Neural cell (in vitro differentiated cells): ENCODE results near the gene IFI16.

ENCODE experiments used
- EP300 ChIP-seq: fragments of 450-650 bp; conservative IDR thresholded peaks from 2 replicates; pipeline ENCODE4 v1.6.1; 2014; ENCODE audit warnings: antibody characterized with exemption, mild to moderate bottlenecking, moderate library complexity; ENCODE audit not compliant: poor library complexity, severe bottlenecking
- EZH2 ChIP-seq: fragments of 200-600, 300-800 bp; shearing (Covaris generic), sonication (generic); IDR thresholded peaks from 2 replicates; pipeline ENCODE4 v1.6.1; 2014; ENCODE audit warnings: antibody characterized with exemption, low read length, borderline replicate concordance, mild to moderate bottlenecking; ENCODE audit not compliant: insufficient read depth, poor library complexity, severe bottlenecking
- MXI1 ChIP-seq: fragments of 450-650 bp; conservative IDR thresholded peaks from 2 replicates; pipeline ENCODE4 v1.6.1; 2014; ENCODE audit warnings: antibody characterized with exemption, mild to moderate bottlenecking; ENCODE audit not compliant: poor library complexity, severe bottlenecking
- POLR2AphosphoS5 ChIP-seq: IDR thresholded peaks from 2 replicates; pipeline ENCODE4 v1.6.1; 2012
- RAD21 ChIP-seq: fragments of 450-650 bp; conservative IDR thresholded peaks from 2 replicates; pipeline ENCODE4 v1.6.1; 2014; ENCODE audit warnings: antibody characterized with exemption, mild to moderate bottlenecking, moderate library complexity
- SMC3 ChIP-seq: fragments of 450-650 bp; conservative IDR thresholded peaks from 2 replicates; pipeline ENCODE4 v1.6.1; 2014; ENCODE audit warnings: antibody characterized with exemption, mild to moderate bottlenecking, moderate library complexity; ENCODE audit not compliant: poor library complexity
- TAF1 ChIP-seq: IDR thresholded peaks from 2 replicates; pipeline ENCODE4 v1.6.1; 2012; ENCODE audit warnings: low read depth
- TF ChIP-seq, protein P1 (sequence below): fragments of 450-650 bp; IDR thresholded peaks from 2 replicates; pipeline ENCODE4 v1.5.1; 2014; ENCODE audit warnings: antibody characterized with exemption, mild to moderate bottlenecking, moderate library complexity; ENCODE audit not compliant: poor library complexity, severe bottlenecking
- TF ChIP-seq, protein P2 (sequence below): IDR thresholded peaks from 2 replicates; pipeline ENCODE4 v1.6.1; 2012; ENCODE audit warnings: borderline replicate concordance

DNA sequence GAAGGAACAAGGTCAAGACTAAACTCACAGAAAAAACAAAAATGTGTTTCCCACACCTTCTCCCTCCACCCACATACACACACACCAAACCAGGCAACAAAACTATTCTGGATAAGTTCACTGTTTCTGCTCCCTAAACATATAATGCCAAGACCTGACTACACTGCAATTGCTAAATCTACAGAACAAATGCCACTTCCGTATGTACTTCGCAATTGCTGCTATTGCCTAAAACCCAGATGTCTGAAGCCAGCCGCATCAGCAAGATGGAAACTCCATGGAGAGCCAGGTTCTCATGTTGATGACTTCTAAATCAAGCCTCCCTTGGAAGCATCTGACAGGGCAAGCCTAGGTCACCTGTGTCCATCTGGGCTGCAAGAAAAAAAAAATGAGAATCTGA is 75.2 kb downstream of the IFI16 start:
- TF ChIP-seq, protein P1, sequence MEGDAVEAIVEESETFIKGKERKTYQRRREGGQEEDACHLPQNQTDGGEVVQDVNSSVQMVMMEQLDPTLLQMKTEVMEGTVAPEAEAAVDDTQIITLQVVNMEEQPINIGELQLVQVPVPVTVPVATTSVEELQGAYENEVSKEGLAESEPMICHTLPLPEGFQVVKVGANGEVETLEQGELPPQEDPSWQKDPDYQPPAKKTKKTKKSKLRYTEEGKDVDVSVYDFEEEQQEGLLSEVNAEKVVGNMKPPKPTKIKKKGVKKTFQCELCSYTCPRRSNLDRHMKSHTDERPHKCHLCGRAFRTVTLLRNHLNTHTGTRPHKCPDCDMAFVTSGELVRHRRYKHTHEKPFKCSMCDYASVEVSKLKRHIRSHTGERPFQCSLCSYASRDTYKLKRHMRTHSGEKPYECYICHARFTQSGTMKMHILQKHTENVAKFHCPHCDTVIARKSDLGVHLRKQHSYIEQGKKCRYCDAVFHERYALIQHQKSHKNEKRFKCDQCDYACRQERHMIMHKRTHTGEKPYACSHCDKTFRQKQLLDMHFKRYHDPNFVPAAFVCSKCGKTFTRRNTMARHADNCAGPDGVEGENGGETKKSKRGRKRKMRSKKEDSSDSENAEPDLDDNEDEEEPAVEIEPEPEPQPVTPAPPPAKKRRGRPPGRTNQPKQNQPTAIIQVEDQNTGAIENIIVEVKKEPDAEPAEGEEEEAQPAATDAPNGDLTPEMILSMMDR: no peak
- no peak for TF ChIP-seq POLR2AphosphoS5
- TF ChIP-seq, protein P2, sequence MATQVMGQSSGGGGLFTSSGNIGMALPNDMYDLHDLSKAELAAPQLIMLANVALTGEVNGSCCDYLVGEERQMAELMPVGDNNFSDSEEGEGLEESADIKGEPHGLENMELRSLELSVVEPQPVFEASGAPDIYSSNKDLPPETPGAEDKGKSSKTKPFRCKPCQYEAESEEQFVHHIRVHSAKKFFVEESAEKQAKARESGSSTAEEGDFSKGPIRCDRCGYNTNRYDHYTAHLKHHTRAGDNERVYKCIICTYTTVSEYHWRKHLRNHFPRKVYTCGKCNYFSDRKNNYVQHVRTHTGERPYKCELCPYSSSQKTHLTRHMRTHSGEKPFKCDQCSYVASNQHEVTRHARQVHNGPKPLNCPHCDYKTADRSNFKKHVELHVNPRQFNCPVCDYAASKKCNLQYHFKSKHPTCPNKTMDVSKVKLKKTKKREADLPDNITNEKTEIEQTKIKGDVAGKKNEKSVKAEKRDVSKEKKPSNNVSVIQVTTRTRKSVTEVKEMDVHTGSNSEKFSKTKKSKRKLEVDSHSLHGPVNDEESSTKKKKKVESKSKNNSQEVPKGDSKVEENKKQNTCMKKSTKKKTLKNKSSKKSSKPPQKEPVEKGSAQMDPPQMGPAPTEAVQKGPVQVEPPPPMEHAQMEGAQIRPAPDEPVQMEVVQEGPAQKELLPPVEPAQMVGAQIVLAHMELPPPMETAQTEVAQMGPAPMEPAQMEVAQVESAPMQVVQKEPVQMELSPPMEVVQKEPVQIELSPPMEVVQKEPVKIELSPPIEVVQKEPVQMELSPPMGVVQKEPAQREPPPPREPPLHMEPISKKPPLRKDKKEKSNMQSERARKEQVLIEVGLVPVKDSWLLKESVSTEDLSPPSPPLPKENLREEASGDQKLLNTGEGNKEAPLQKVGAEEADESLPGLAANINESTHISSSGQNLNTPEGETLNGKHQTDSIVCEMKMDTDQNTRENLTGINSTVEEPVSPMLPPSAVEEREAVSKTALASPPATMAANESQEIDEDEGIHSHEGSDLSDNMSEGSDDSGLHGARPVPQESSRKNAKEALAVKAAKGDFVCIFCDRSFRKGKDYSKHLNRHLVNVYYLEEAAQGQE: no peak
- no peak for TF ChIP-seq EZH2
- TF ChIP-seq RAD21: no peak
- no peak for TF ChIP-seq TAF1
- TF ChIP-seq EP300: no peak
- no peak for TF ChIP-seq MXI1
- no peak for TF ChIP-seq SMC3
